Measurements from ENCODE around the gene FKBP14. TPM values are rescaled to one million over a fixed set of nuclear protein-coding genes. Genes with fewer than 3 reads are reported as not detected.

The FKBP14 gene
- total and polyA plus RNA-seq, 2 of the 8 experiments (the other 6 are each of a cell fraction or from before 2014, with no cell fraction given), result 3.2 to 20.7 TPM

DNA sequence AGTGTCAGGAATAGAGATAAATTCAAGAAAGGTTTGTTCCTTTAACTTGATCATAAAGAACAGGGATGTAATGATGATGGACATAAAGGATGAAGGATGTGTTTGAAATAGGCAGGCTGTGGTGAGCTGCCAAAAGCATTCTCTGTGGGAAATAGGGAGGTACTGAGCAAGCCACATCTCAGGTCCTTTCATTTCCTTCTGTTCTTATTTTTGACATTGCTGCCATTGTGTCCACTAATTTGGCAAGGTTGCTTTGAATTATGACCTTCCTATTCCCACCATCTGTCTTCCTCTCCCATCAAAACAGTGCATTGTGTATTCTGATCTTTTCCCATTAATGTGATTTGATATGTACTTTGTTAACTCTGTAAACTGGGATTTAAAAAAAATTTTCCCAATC lies 46.4 kb downstream of the FKBP14 start:
- Histone ChIP-seq H3K4me1 (replicated peaks in 1 of 4; ENCODE audit: control insufficient read depth in 3 of 4, insufficient read depth in 4 of 4, low read length in 3 of 4) (no peaks in the 10 kb centered on the region), H2BK5ac (ENCODE audit: low read depth, low read length) (no peak overlapping the region), H3K27ac (ENCODE audit: low read depth, low read length) (no peak overlapping the region), H4K91ac (replicated peaks; ENCODE audit: insufficient read length, low read length) (no peak overlapping the region), H2BK20ac (ENCODE audit: low read length) (no peak overlapping the region), H3K9me3 (ENCODE audit: insufficient read depth in 2 of 2, low read depth in 1 of 2, low read length in 1 of 2) (no peaks in the 10 kb centered on the region), H3K36me3 (ENCODE audit: control insufficient read depth in 2 of 4, insufficient read depth in 4 of 4, low read length in 3 of 4) (no peaks in the 10 kb centered on the region), H2AFZ (ENCODE audit: low read length) (no peak overlapping the region), H2BK15ac (ENCODE audit: low read length) (no peak overlapping the region), H4K8ac (ENCODE audit: extremely low read depth, insufficient read depth, low read length) (no peak overlapping the region), H3K23ac (ENCODE audit: insufficient read length) (no peak overlapping the region), H3K56ac (replicated peaks; ENCODE audit: insufficient read length, low read depth, low read length) (no peak overlapping the region), H3K14ac (ENCODE audit: insufficient read length) (no peak overlapping the region), H2AK5ac (ENCODE audit: low read depth, low read length) (no peak overlapping the region), H3K18ac (ENCODE audit: extremely low read depth, low read length) (no peak overlapping the region), H3K4ac (replicated peaks; ENCODE audit: insufficient read length, low read depth, low read length) (no peak overlapping the region), H3K79me2 (ENCODE audit: control insufficient read depth in 1 of 2, insufficient read depth in 2 of 2, low read length in 2 of 2) (peaks cover 7 to 64% of the 10 kb centered on the region in 2 experiments; a peak in 3 of 4 replicates), H3K23me2 (ENCODE audit: low read depth, low read length) (no peaks in the 10 kb centered on the region), H2BK120ac (replicated peaks; ENCODE audit: low read depth, low read length) (no peak overlapping the region), H3K4me3 (ENCODE audit: extremely low read depth in 1 of 4, insufficient read depth in 2 of 4, low read depth in 3 of 4, low read length in 4 of 4) (no peak overlapping the region), H2BK12ac (ENCODE audit: low read depth, low read length) (no peak overlapping the region), H4K20me1 (replicated peaks in 1 of 2; ENCODE audit: control insufficient read depth in 1 of 2, insufficient read depth in 2 of 2, low read length in 2 of 2) (peaks cover 3 to 7% of the 10 kb centered on the region in 2 experiments), H4K5ac (ENCODE audit: insufficient read length, low read depth, low read length) (no peak overlapping the region), H3K79me1 (ENCODE audit: low read depth, low read length) (peaks cover 5% of the 10 kb centered on the region; the same call in 1 of the 2 replicates), H3K27me3 (replicated peaks in 1 of 4; ENCODE audit: control insufficient read depth in 3 of 4, extremely low read depth in 1 of 4, insufficient read depth in 3 of 4, low read length in 3 of 4) (no peaks in the 10 kb centered on the region), H3K9ac (replicated peaks in 1 of 4; ENCODE audit: extremely low read depth in 1 of 4, low read depth in 3 of 4, low read length in 3 of 4) (no peak overlapping the region), H3K4me2 (ENCODE audit: insufficient read depth in 1 of 2, low read depth in 2 of 2, low read length in 2 of 2) (no peak overlapping the region)
- CTCF ChIA-PET (ENCODE audit: partially characterized antibody), result interaction anchor here (1.1 to 4.1 kb wide), 3 partner anchors 12 to 81 kb away, joined by 3 to 29 read pairs (median 3); no protein-coding TSS in a partner anchor
- no peak for DNase-seq (ENCODE audit: low read depth in 1 of 2, low spot score in 2 of 2)
- FAIRE-seq, result no peak
- POLR2A ChIA-PET (ENCODE audit: partially characterized antibody), result interaction anchor here (1.0 to 1.2 kb wide), 2 partner anchors 8 to 23 kb away, joined by 3 to 4 read pairs; no protein-coding TSS in a partner anchor
- TF ChIP-seq SP4 (IDR thresholded peaks at IDR 0.05; ENCODE audit: low read length) (no peak), SIX5 (IDR thresholded peaks at IDR 0.05; ENCODE audit: low read depth, low read length) (no peak), BACH1 (IDR thresholded peaks at IDR 0.05; ENCODE audit: low read length) (no peak), JUN (IDR thresholded peaks at IDR 0.05; ENCODE audit: low read depth, low read length) (no peak), HDAC6 (IDR thresholded peaks at IDR 0.05; ENCODE audit: low read depth, low read length) (no peak), RNF2 (IDR thresholded peaks at IDR 0.05; ENCODE audit: borderline replicate concordance, low read depth, low read length, missing control alignments, poor library complexity, severe bottlenecking) (no peak), POLR2AphosphoS5 (IDR thresholded peaks at IDR 0.05; ENCODE audit: low read depth, low read length) (no peak), CHD1 (IDR thresholded peaks at IDR 0.05; ENCODE audit: low read depth, low read length) (no peak), ATF2 (IDR thresholded peaks at IDR 0.05; ENCODE audit: low read length) (no peak), SP1 (IDR thresholded peaks at IDR 0.05; ENCODE audit: low read depth, low read length) (no peak), GTF2F1 (IDR thresholded peaks at IDR 0.05; ENCODE audit: borderline replicate concordance, low read depth, low read length) (no peak), PHF8 (conservative IDR thresholded peaks at IDR 0.05; ENCODE audit: low read depth, low read length) (no peak), JUND (IDR thresholded peaks at IDR 0.05; ENCODE audit: low read length) (no peak), ASH2L (IDR thresholded peaks at IDR 0.05; ENCODE audit: low read length) (no peak), SUZ12 (IDR thresholded peaks at IDR 0.05; ENCODE audit: low read length) (no peak)

All from H1 (cell line).